ENCODE results near the gene NOG.

Gene NOG

DNA sequence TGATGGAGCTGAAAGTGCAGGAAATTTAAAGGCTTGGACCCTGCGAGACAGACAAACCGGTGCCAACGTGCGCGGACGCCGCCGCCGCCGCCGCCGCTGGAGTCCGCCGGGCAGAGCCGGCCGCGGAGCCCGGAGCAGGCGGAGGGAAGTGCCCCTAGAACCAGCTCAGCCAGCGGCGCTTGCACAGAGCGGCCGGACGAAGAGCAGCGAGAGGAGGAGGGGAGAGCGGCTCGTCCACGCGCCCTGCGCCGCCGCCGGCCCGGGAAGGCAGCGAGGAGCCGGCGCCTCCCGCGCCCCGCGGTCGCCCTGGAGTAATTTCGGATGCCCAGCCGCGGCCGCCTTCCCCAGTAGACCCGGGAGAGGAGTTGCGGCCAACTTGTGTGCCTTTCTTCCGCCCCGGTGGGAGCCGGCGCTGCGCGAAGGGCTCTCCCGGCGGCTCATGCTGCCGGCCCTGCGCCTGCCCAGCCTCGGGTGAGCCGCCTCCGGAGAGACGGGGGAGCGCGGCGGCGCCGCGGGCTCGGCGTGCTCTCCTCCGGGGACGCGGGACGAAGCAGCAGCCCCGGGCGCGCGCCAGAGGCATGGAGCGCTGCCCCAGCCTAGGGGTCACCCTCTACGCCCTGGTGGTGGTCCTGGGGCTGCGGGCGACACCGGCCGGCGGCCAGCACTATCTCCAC, at the start of gene NOG:
NOG (plus strand) TSS at position 54 of the 674 bp plus-strand sequence; CDS start at position 579, 525 bp downstream.
- peak; percentile 78 for DNase-seq

DNA sequence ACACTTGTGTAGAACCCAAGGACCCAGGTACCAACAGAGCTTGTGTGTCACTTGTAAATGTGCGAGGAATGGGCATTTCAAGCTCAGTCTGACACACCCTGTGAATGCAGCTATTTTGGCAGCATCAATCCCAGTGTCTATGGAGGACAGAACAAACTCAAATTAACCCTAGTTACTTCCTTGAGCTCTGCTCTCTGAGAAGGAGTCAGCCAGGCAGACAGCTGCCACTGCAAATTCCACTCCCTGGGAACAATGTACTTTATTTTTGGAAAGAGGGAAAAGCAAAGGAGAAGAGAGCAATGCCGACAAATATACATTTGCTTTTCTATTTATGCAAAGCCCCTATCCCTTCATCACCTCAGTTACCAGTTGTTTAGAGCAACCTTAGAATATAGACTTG, 48.4 kb upstream of the NOG start:
- DNase-seq: no peak

DNA sequence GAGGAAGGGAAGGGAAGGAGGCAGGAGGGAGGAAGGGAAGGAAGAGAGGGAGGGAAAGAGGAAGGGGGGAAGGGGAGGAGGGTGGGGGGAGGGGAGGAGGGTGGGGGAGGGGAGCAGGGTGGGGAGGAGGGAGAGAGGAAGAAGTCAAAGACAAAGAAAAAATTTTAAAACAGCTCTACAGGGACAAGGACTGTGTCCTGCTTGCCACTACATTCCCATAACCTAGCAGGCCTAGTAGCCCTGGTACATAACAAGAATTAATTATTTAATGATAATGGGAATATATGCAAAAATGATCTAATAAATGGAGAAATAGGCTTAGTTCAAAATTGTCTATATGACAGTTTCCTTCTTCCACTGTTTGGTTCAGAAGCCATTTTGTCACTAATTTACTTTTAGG, 47.6 kb upstream of the NOG start:
- DNase-seq: no peak

DNA sequence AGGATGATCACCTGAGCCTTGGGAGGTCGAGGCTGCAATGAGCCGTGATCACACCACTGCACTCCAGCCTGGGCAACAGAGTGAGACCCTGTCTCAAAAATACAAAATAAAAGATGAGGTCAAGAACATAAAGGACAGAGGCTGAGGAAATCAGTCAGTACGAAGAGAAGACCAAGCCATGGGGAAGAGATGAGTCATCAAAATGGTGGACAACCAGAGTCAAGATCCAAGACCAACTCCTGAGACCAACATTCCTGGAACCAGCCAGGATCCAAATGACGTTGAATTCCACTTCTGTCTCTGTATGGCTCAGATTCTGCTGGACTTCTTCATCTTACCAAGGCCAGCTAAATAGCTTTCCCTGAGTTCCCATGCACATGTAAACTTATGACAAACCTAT, 44.8 kb upstream of the NOG start:
- DNase-seq: no peak

DNA sequence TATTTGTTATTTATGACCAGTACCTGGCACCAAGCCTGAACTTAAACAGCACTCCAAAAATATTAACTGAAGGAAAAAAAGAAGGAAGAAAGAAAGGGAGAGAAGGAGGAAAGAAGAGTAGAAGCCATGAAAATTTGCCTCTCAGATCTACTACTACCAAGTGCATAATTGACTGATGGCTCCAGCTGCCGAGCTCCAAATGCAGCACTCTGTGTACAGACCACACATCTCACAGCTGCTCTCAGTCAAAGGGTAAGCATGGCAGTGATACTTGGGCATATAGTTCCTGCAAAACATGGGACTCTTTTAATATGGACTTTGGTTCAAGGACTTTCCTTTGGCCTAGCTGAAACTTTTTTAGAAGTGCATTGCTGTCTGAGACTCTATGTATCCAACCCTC, 44.0 kb upstream of the NOG start:
- peak; percentile 40 for DNase-seq

DNA sequence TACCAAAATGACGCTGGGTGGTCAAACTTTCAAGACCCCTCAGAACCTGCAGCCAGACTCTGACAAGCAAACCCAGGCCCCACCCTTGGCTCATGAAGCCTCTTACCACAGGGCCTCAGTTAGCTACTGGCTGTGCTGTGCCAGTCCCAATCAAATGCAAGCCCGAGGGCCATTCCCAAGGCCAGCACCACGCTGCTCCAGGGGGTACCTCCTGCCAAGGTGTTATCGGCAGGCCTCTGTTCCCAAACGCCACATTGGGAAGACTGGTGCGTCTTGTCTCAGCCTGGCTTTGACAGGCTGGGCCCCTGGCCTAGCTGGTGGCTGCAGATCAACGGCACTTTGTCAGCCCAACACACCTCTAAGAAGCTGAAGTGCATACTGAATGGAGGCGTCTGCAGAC, 35.8 kb upstream of the NOG start:
- no peak for DNase-seq

DNA sequence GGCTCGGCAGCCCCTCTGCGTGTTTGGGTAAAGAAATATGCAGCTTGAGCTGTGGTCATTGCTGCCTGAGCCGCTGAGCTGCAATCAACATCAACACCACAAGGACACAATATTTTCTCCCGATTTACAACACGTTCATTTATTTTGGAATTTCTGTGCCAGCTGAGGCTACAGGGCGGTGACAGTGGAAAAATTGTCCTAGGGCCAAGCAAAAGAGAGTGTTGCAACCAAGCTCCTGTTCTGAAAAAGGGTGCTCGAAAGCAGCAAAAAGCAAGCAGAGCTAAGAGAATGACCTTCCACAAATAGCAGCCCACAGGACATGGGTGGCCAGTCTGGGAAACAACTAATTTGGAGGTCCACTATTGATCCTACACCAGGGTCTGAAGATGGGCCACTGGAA, 35.4 kb upstream of the NOG start:
- DNase-seq: no peak

DNA sequence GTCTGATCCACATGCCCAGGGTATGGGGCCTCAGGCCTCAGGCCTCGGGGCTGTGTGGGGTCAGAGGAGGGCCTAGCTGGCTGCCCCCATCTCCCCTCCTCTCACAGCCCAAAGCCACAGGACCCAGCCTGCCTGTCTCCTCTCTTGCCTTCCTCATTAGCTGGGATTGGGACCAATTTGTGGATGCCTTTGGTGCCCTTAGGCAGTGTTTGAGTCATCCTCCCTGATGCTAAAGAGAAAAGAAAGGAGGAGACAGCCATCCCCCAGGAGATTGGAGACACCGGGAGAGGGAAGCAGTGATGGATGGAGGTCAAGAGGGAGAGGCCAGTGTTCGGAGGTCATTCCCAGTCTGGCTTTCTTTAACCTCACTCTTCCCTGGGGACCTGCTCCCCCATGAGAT, 23.3 kb upstream of the NOG start:
- no peak for DNase-seq

DNA sequence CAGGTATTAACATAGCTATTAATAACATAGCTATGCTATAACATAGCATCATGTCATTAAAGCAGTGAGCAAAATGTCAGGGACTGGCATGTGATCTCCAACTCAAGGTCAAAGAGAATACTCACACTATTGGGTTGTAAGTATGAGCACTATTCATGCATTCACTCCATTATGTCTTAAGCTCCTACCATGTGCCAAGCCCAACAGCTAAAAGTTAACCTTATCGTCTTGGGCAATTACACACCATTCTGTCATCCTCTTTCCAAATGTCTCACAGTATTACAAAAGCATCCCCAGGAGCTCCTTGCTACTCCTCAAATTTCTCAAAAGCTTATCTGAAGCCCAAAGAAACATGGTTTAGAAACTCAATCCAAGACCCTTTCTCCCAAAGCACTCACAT, 22.0 kb upstream of the NOG start:
- no peak for DNase-seq

DNA sequence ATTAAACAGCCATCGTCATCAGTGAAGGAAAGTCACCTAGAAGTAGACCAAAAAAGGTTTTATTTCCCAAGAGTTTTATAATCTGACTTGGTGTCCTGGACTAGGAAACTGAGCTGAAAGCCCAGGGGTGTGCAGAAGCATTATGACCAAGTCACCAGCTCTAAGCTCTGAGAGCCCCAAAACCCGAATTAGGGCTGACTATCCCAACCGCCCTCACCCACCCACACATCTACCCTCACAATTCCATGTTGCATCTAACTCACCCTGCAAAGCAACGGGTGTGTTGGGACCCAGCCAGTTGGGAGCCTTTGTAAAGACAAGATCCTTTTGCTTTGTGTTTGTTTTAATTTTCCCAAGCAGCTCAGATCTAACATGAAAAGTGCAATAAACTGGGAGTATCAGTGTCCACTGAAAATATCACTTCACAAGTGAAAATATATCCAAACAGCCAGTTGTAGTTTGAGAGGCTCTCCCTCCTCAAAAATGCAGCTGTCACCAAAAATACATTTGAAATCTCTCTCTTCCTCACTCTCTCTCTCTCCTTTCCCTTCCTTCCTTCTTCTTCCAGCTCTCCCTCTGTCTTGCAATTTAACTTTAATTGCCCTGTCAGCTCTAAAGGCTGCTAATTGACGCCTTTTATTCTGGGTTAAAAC, 16.2 kb upstream of the NOG start:
- DNase-seq: no peak

DNA sequence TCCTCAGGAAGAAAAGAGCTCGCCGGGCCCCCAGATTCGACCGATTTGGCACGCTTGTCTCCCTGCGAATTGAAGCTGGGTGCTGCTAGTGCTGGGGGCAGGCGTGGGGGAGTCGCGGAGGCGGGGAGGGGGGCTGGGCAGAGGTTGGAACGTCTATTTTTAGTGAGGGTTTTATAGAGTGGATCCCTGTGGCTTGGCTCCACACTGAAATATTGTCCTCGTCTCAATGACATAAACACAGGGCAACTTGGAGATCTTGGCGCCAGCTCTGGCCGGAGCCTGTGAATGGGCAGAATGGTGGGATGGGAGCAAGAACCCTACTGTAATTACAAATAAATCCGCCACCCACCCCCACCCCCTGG, 15.7 kb upstream of the NOG start:
- DNase-seq: peak; percentile 72

DNA sequence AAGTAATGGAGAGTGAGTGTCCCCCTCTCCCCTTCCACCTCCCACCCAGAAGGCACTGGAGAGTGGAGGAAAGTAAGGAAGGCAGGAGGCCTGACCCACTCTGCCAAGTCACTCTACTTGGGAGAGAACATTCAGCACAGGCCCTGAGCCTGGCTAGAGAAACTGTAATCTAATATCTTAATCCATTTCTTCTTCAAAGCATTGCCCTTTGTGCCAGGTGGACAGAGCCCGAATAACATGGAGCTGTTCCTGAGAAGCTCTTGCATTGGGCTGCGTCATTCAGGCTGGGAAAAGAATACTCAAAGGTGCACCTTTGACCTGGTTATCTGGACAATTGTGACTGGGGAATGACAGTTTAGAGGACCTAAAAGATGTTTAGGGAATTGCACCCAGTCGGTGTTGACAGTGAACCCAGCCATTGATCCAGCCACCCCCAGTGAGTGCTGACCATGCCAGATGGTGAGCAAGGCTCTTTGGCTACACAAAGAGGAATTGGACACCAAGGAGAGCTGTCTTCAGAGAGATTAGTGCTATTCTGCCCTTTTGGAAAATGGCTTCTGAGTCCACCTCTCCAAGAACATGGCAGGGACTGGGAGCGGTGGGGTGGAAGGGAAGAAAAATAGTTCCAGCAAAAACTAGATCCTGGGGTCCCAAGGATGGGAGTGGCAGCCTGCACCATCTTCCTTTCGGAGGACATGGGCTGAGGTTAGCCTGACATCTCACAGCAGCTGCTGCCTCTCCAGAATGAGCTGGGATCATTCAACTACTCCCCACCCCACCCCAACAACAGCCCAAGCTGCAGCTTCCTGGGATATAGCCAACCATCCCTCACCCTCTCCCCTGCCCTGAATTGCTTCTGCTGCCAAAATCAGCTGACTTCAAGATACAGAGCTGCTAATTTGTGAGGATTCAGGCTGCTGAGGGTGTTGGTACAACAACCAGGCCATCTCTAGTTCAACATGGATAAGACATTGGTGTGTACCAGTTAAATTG, 11.6 kb upstream of the NOG start:
- DNase-seq: no peak

DNA sequence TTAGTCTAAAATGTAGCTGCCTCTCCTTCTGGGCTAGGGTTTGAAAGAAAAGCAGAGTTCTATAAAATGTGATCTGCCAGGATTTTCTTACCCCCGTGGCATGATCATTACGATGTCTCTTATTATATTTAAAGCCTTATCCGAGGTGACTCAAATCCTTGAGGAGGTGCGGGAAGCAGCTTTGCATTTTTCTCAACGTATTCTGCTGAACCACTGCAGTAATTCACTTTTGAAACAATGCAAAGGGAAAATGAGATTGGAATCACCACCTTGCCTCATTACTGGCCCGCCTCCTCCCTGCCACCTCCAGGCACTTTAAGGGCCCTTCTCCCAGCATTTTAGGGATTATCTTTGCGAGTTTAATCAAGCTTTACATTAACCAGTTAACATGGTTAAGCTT, 9.7 kb upstream of the NOG start:
- DNase-seq: no peak

DNA sequence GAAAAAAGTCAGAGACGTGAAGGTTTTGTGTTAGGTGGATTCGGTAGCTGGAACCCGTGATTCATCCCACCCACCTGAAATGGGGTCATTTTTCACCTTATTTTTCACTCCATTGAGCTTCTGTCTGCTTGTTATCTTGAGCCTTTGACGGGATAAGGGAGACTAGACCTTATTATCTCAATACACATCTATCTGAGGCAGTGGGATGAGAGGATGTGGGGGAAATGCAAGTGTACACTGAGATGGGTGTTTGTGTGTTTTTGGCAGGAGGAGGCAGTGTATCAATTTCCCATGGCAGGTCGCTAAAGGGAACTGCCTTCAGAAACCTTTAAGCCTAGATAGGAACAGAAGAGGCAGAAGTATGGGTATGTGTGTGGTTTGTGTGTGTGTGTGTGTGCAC, 6.2 kb upstream of the NOG start:
- DNase-seq: no peak

DNA sequence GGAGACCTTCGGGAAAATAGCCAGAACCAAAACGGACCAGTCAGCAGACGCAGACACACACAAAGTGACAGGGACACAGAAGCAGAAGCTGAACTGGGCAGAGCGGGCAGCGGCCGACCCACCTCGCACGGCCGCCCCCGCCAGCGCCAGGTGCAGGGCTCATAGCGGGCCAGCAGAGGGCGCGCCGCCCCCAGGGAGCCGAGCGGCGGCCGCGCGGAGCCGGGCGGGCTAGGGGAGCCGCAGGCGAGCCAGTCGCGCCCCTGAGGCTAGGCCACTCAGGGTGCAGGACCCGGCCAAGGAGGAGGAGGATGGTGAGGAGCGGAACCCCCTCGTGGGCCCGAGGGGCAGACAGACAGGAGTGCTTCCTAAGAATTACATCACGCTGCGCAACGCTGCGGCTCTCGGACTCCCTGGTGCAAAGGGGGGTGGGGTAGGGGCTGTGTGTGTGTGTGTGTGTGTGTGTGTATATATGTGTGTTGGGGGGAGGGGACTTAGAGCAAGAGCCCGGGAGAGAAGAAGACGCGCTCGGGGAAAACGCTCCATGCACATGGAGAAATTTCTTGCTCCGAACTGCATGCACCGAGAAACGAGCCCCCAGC, 913 bp upstream of the NOG start:
- DNase-seq: peak; percentile 75

DNA sequence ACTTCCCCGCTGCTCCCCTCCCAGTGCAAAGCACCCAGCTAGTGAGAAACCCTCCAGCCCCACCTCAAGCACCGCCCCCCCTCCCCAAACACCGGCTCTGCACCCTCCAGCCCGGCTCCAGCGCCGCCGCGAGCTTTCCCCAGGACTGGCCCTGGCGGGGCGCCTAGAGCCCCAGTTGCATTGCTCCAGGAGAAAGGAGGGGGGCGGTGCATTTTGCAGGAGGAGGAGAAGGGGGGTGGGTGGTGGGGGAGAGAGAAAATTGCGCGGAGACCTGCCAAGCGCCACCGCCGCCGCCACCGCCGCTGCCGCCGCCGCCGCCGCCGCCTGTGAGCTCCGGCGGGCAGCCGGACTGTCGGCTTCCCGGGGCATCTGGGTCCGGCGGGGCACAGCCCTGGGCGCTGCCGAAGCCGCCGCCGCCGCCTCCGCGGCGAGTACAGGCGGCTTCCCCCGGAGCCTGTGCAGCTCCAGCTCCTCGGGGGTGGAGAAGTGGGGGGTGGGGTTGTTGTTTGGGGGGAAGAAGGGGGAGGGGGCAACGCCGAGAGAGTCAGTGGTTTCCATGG, 333 bp upstream of the NOG start:
- DNase-seq: peak; percentile 76

DNA sequence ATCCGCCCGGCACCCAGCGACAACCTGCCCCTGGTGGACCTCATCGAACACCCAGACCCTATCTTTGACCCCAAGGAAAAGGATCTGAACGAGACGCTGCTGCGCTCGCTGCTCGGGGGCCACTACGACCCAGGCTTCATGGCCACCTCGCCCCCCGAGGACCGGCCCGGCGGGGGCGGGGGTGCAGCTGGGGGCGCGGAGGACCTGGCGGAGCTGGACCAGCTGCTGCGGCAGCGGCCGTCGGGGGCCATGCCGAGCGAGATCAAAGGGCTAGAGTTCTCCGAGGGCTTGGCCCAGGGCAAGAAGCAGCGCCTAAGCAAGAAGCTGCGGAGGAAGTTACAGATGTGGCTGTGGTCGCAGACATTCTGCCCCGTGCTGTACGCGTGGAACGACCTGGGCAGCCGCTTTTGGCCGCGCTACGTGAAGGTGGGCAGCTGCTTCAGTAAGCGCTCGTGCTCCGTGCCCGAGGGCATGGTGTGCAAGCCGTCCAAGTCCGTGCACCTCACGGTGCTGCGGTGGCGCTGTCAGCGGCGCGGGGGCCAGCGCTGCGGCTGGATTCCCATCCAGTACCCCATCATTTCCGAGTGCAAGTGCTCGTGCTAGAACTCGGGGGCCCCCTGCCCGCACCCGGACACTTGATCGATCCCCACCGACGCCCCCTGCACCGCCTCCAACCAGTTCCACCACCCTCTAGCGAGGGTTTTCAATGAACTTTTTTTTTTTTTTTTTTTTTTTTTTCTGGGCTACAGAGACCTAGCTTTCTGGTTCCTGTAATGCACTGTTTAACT, 1.0 kb downstream of the NOG start:
- DNase-seq: peak; percentile 49

DNA sequence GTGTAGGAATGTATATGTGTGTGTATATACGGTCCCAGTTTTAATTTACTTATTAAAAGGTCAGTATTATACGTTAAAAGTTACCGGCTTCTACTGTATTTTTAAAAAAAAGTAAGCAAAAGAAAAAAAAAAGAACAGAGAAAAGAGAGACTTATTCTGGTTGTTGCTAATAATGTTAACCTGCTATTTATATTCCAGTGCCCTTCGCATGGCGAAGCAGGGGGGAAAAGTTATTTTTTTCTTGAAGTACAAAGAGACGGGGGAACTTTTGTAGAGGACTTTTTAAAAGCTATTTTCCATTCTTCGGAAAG, 1.6 kb downstream of the NOG start:
- DNase-seq: no peak

DNA sequence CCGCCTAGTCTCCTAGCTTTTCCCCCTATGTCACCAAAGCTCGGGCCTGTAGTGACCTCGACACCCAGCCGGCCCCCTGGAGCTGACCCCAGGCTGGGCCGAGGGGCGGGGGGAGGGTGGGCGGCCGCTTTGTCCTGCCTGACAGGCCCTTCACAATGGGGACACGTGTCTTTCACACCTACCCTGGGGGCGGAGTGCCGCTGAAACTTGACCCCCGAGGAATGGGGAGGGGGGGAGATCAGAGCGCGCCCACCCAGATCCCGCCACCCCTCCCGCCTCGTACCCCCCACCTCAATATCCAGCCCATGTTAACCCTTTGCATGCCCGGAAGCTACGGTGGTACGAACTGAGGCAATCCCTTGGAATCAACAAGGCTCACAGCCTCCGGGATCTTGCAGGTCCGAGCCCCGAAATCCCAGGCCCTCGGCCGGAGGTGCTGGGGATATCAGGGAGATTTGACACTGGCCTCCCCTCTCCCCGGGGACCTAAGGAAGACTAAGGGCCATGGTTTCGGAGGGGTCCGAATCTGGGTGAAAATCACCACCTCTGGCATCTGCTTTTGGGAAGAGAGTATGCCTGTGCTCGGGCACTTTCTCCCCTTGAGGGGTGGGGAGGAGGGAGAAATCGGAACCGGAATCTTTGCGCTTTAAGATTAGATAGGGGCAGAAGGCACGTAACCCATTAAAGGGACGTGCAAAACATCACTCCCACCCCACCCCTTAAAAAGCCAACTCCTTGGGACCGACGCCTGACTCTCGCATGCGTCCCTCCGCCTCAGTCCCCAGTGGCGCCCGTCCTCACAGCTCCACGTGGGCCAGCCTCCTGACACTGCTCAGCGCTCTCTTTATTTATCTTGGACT, 2.6 kb downstream of the NOG start:
- no peak for DNase-seq

DNA sequence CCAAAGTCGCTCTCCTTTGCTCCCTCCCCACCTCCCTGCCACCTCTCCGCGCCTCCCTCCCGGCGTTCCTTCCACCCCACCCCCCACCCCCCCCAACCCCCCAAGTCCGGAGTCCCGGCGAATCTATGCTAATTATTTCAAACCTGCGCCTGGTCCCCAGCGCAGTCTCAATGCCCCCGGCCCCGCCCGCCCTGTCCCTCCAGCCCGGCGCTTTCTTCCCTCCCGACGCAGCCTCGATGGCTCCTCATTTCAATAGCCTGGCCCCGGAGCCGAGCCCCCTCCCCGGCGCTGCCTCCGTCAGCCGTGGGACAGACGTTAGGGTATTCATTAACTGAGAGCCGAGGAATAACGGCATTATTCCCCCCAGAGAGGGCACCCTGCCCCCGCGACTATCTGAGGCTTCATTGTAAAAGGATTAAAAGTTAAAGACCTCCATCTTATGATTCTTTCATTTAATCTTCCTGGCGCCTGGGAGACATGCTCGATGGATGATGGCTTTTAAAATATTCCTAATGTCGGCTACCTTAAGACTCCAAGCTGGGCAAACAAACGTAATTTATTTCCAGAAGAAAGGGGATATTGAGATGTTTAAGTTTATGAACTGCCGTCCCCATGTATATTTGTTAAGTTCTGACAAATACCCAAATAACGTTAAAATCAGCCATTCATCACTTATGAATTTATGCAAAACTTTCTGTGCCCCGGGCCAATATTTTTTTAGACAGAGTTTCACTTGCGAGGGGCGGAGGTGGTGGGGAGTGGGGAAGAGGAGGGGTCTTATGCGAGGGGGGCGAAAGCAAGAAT, 3.4 kb downstream of the NOG start:
- DNase-seq: peak; percentile 38

Measured in femur (tissue), 1 donor.